ENCODE data around the gene CARD10.
"Not testable (repeated sequence)": the region's sequence is repeated elsewhere in the genome, so short reads cannot be mapped to it uniquely, and the experiment has no call there.

Gene CARD10

GRCh38 chr22:37484480-37485394 is 34.5 kb downstream of the CARD10 start:
- peak in 1 of 2 donors; percentile 36 for DNase-seq

GRCh38 chr22:37483050-37483449 is 36.2 kb downstream of the CARD10 start:
- no peak for DNase-seq

- DNase-seq = no peak
These were observed 37.0 kb downstream of the CARD10 start for GRCh38 chr22:37482244-37482643.

GRCh38 chr22:37481347-37481907 is 37.8 kb downstream of the CARD10 start:
- DNase-seq = no peak

GRCh38 chr22:37480387-37481346 is 38.5 kb downstream of the CARD10 start:
- no peak for DNase-seq

- DNase-seq = no peak
These were observed 40.0 kb downstream of the CARD10 start for GRCh38 chr22:37479196-37479595.

GRCh38 chr22:37476389-37477329 is 42.6 kb downstream of the CARD10 start:
- no peak for DNase-seq

- DNase-seq = no peak
These were observed 44.6 kb downstream of the CARD10 start for GRCh38 chr22:37474447-37475090.

GRCh38 chr22:37473437-37473946 is 45.7 kb downstream of the CARD10 start:
- DNase-seq = no peak

GRCh38 chr22:37472418-37473006 is 46.7 kb downstream of the CARD10 start:
- no peak for DNase-seq

- DNase-seq = no peak
These were observed 47.3 kb downstream of the CARD10 start for GRCh38 chr22:37471727-37472417.

GRCh38 chr22:37470087-37470445 is 49.1 kb downstream of the CARD10 start:
- no peak for DNase-seq

- no peak for DNase-seq
These were observed 49.7 kb downstream of the CARD10 start for GRCh38 chr22:37469416-37470086.

GRCh38 chr22:37468201-37468695 is 51.0 kb downstream of the CARD10 start:
- not testable (repeated sequence) for DNase-seq

- no peak for DNase-seq
These were observed 51.7 kb downstream of the CARD10 start for GRCh38 chr22:37467391-37467955.

GRCh38 chr22:37464181-37464580 is 55.0 kb downstream of the CARD10 start:
- no peak for DNase-seq

GRCh38 chr22:37462983-37463382 is 56.2 kb downstream of the CARD10 start:
- no peak for DNase-seq

- DNase-seq = no peak
These were observed 56.8 kb downstream of the CARD10 start for GRCh38 chr22:37462436-37462835.

- DNase-seq = no peak
These were observed 57.3 kb downstream of the CARD10 start for GRCh38 chr22:37461961-37462360.

Measured in hippocampal formation (tissue), 2 donors.